Measurements from ENCODE around the gene SH2B2.
"Not testable (repeated sequence)": the region's sequence is repeated elsewhere in the genome, so short reads cannot be mapped to it uniquely, and the experiment has no call there.

SH2B2 gene

DNA sequence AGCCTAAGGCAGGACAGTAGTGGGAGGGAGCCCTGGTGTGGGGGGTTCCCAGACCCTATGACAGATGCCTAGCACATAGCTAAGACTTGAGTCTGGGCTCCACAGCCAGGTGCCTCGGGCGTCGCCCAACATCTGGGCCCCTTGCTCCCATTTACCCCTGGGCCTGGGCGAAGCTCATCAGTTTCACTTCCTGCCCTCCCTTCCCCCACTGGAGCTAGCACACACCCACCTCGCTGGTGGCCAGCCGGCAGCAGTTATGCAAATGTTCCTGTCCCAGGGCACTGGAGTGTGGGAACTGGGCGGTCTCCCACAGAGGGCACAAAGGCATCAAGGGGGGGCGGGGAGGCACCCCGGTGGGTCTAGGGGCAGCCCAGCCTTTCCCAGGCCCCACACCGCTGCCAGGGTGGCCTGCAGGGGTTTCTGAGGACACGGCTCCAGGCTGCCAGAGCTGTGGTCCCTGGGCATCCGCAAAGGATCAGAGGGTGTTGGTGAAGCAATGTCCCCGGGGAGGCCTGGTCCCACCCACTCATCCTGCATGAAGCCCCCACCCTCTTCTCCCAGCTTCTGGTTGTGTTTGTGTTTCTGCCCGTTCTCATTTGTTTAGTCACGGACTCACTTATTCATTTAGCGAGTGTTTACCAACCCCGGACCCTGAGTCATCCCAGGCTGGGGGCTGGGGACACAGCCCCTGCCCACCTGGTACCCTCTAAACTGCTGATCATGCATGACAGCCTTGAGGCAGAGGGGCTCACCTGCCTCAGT lies 20.4 kb downstream of the SH2B2 start:
- DNase-seq (ENCODE audit: low read depth): no peak

DNA sequence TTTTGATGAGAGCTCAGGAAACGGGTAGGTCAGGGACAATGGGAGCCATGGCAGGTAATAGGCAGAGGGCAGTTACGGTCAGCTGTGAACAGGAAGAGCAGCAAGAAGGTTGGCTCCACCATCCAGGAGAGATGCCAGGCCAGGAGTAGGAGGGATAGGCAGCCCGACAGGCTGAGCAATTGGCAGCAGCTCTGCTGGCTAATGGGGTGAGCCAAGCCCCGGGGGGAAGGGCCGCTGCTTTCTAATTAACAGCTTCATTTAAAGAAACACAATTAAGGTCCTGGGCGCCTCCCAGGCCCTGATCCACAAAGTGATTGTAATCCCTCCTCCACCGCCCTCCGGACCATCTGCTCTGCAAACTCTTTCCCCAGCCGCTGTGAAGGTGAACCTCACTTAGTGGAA lies 23.7 kb downstream of the SH2B2 start:
- DNase-seq (ENCODE audit: low read depth): no peak

DNA sequence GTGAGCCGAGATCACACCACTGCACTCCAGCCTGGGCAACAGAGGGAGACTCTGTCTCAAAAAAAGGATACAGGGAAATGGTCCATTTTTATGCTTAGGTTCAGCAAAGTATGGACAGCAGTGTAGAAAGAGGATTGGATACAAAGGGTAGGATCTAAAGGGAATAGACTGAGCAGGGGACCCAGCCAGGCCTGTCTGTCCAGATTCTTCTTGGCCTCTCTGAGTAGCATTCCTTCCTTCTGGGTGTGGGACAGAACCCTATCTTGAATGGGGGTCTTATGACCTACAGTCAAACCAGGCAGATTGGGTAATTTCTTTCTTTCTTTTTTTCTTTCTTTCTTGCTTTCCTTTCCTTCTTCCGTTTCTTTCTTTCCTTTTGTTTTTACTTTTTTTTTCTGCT lies 25.6 kb downstream of the SH2B2 start:
- no peak for DNase-seq (ENCODE audit: low read depth)

DNA sequence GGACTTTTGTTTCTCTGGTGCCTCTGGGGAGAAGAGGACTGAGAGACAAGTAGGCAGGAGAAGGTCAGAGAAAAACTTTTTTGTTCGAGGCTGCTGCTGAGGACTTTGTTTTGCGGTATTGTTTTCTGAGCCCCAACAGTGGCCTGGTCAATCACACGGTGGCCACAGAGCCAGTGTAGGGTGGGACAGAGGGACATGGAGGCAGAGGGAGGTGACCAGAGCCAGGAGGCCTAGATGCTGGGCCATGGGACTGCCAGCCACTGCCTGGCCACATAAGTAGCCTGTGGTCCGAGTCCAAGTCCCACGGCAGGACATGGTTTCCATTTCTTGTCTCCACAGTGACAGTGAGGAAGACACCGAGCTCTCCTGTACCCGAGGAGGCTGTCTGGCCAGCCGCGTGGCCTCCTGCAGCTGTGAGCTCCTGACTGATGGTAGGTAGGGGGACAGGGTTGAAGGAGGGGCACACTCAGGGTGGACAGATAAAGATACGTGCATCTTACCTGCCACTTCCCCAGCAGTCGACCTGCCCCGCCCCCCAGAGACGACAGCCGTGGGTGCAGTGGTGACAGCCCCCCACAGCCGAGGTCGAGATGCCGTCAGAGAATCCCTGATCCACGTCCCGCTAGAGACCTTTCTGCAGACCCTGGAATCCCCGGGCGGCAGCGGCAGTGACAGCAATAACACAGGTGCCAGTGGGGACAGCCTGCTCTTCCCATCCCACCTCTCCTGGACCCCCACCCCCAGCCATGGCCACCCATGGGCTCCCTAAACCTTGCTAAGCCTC lies 27.5 kb downstream of the SH2B2 start:
- DNase-seq (ENCODE audit: low read depth): no peak

DNA sequence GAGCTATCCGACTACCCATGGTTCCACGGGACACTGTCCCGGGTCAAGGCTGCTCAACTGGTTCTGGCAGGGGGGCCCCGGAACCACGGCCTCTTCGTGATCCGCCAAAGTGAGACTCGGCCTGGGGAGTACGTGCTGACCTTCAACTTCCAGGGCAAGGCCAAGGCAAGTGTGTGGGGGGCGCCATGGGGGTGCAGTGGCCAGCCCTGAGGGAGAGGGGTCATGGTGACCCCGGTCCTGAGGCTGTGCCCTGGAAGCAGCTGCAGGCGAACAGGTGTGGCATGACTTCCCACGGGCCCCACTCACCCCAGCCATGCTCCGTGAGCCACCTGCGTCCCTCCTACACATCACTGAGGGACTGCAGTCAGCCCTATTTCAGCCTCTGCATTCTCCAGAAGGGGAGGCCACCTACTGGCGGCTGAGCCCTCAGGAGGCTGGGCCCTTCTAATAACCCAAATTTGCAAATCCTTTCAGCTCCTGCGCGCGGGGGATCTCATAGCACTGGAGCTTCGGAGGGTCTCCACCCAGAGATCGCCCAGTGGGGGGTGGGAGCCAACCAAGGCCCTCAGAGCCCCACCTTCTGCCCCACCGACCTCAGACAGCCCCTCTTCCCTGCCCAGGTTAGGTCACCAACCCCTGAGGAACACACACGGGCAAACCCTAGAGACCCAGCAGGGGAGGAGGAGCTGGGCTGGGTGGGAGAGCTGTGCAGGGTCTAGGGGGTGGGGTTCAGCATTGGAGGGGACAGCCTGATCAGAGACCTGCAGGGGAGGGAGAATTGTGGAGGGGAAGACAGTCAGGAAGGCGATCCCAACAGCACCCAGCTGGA lies 30.8 kb downstream of the SH2B2 start:
- no peak for DNase-seq (ENCODE audit: low read depth)

DNA sequence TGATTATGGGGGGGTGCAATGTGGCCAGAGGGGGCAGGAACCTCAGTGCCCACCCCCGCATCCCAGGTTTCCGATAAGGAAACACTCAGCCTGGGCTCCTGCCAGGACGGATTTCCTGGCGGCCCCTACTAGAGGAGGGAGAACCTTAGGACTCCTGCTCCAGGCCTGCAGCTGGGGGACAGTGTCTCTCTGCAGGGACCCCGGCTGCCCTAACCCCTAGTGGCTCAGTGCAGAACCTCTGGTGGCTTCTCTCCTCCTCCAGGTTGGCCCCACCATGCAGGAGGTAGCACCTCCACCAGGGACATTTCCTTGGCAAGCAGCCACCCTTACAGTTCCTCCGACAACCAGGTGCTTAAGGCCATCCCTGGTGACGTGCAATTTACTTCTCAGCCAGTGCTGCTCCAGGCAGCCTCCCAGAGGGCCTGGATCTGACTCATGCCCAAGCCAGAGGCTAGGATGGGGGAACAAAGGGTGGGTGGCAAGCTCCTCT lies 31.9 kb downstream of the SH2B2 start:
- no peak for DNase-seq (ENCODE audit: low read depth)

DNA sequence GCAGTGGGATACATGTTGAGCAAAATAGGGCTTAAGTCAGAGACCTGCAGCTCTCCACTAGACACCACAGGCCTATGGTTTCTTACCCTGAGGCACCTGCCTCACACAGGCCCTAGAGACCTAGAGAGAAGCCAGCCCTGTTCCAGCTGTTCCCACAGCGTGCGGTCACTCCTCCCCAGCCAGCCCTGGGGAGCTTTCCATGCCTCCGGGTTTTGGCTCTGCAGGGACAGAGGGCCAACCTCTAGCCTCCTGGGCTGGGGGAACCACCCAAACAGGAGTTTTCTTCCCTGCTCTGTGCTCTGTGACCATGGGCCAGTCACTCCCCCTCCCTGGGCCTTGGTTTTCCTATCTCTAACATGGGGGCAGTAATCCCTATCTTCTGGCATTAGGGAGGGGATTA lies 33.0 kb downstream of the SH2B2 start:
- DNase-seq (ENCODE audit: low read depth): no peak

DNA sequence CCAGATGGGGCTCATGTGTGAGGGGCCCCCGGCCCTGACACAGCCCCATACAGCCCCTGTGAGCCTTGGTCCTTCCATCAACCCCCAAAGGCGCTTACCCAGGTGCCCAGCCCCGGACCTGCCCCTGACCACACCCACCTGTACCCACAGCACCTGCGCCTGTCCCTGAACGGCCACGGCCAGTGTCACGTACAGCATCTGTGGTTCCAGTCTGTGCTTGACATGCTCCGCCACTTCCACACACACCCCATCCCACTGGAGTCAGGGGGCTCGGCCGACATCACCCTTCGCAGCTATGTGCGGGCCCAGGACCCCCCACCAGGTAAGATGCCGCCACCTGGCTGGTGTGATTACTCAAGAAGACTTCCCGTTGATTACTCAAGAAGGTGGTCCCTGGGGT lies 33.5 kb downstream of the SH2B2 start:
- no peak for DNase-seq (ENCODE audit: low read depth)

DNA sequence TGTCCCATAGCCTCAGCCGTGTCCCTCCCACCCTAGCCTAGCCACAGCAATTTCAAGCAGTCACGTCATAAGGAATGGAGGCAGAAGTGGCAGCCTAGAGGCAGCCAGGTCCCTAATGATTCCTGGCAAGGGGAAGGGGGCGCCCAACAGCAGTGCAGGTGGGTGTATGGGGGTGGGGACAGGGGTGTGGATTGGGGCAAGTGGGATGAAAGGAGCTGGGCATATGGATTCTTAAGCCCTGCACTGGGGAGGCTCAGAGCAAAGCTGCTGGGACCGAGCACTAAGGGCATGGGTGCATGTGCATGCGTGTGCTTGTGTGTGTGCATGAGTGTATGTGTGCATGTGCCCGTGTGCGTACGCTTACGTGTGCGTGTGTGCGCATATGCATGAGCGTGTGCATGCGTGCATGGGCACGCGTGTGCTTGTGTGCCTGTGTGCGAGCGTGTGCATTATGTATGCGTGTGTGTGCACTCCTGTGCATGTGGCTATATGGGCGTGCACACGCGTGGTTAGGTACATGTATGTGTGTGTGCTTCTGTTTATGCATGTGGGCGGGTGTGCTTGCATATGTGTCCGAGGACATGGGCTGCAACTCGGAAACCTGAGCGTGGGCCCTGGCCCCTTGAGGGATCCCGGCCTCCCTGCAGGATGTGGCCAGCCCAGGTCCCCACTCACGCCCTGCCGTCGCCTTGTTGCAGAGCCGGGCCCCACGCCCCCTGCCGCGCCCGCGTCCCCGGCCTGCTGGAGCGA lies 34.1 kb downstream of the SH2B2 start:
- DNase-seq (ENCODE audit: low read depth): no peak

DNA sequence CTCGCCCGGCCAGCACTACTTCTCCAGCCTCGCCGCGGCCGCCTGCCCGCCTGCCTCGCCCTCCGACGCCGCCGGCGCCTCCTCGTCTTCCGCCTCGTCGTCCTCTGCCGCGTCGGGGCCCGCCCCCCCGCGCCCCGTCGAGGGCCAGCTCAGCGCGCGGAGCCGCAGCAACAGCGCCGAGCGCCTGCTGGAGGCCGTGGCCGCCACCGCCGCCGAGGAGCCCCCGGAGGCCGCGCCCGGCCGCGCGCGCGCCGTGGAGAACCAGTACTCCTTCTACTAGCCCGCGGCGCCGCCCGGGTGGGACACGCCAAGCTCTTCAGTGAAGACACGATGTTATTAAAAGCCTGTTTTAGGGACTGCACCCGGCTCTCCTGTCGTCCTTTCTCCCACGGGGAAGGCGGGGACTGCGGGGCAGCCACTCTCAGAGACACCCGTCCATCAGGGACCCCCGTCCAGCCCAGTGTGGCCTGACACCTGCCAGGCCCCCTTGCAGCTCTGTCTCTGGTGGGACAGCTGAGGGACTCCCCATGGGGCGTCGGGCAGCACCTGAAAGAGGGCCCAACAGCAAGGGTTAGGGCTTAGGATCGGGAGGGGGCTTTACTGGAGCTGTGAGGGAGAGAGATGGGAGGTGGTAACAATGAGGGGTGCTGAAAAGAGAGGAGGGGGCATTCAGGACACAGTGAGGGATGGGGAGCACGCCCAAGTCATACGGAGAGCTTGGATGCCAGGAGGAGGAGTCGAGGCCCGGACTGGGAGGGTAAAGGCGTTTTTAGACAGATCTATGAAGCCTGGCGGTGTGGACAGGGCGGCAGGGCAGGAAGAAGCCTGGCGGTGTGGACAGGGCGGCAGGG lies 34.9 kb downstream of the SH2B2 start:
- no peak for DNase-seq (ENCODE audit: low read depth)

DNA sequence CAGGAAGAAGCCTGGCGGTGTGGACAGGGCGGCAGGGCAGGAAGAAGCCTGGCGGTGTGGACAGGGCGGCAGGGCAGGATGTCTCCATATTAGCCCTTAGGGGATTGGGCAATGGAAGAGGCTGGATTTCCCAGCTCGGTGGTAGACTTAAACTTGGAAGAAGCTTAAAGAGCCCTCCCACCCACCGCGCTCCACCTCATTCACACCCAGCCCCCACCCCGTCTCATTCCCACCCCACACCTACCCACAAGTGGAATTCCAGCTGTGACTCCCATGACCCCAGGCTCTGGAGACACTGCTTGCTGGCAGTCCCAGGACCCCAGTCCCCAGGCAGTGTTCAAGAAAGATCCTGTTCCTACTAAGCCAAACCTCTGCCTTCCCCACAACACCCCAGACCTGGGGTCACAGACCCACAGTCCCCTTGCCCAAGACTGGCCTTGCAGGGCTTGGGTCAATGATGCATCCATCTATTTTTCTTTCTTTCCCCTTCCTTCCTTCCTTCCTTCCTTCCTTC lies 35.6 kb downstream of the SH2B2 start:
- DNase-seq (ENCODE audit: low read depth): no peak

DNA sequence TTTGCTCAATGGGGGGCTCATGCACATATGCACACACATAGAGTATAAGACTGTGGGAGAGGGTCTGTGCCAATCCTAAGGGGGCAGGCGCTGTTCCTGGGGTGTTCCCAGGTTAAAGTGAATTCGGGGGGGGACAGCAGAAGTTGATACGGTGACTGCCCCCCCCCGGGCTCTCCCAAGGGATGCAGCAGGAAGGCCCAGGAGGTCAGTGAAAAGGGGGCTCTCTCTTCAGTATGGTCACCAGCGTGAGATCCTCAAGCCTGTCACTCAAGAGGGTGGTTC lies 37.2 kb downstream of the SH2B2 start:
- DNase-seq (ENCODE audit: low read depth): no peak

DNA sequence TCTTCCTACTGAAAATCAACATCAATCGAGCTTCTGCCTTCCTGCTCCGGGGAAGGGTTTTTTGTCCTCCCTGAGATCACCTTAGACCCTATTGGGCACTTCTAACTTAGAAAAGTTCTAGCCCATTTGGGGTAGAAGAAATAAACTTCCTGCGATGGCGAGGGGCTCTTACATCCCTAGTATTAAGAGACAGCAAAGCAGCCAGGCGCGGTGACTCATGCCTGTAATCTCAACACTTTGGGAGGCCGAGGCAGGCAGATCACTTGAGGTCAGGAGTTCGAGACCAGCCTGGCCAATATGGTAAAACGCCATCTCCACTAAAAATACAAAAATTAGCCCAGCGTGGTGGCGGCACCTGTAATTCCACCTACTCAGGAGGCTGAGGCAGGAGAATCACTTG lies 38.4 kb downstream of the SH2B2 start:
- DNase-seq (ENCODE audit: low read depth): not testable (repeated sequence)

DNA sequence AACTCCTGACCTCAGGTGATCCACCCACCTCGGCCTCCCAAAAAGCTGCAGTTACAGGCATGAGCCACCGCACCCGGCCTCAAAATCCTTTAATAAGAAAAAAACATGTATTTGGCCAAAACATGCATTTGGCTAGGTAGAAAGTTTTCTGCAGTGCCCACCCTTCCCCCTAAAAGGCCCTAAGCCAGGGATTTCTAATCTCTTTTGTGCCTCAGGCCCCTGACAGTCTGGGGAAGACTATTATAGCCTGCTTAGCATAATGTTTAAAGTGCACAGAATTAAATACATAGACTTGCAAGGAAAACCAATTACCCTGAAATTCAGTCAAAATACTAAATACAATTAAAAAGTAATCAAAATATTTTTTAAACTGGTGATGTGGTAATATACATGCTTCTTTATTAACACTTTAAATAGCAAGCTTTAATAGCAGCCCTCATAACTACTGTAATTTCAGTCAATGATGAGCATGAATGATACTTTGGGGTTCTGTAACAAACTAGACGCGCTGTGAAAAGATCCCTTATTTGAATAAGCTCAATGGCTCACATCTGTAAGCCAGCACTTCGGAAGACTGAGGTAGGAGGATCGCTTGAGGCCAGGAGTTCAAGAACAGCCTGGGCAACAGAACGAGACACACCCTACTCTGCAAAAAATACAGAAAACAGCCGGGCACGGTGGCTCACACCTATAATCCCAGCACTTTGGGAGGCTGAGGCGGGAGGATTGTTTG lies 39.7 kb downstream of the SH2B2 start:
- DNase-seq (ENCODE audit: low read depth): no peak

DNA sequence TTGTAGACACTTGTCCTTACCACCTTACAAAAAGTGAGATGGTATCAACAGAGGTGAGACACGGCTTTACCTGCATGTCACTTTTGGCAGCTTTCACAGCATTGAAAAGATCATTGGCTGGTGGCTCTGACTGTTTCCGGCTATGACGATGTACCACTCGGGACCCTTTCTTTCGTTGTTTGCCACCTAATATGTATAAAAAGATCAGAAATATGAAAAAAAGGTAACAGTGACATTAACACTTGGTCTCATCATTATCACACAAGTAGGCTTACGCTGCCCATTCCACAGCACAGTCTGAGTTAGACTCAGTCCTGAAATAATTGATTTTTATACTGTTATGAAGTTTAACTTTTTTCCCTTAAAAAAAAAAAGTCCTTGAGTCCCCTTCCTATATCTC lies 40.5 kb downstream of the SH2B2 start:
- not testable (repeated sequence) for DNase-seq (ENCODE audit: low read depth)

DNA sequence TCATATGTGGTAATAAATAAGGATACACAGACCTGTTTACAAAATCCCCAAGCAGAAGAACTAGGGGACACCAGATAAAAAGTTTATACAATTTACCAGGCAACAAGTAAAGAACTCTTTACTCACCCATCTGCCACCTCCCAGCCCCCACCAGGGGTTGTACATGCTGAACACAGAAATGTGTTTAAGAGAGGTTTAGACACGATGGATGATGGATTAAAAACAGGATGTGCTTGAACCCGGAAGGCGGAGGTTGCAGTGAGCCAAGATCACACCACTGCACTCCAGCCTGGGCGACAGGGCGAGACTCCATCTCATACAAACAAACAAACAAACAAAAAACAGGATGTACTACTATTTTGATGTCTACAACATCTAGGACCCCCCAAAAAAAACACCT lies 42.2 kb downstream of the SH2B2 start:
- not testable (repeated sequence) for DNase-seq (ENCODE audit: low read depth)

DNA sequence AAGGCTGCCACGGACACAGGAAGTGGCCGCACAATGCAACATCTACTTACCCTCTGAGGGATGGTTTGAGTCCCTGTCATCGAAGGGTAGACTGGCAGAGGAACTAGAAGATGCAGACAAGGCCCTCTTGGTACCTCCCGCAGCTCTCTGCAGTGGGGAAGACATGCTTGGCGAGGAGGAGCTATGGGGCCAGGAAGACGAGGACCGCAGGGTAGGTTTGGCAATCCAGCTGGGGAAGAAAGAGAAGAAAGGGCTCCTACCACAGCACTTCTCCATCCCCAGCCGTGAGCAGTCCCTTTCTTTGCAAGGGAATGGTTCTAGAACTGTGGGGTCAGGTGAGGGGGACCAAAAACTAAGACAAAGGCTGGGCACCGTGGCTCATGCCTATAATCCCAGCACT lies 42.7 kb downstream of the SH2B2 start:
- DNase-seq (ENCODE audit: low read depth): not testable (repeated sequence)

DNA sequence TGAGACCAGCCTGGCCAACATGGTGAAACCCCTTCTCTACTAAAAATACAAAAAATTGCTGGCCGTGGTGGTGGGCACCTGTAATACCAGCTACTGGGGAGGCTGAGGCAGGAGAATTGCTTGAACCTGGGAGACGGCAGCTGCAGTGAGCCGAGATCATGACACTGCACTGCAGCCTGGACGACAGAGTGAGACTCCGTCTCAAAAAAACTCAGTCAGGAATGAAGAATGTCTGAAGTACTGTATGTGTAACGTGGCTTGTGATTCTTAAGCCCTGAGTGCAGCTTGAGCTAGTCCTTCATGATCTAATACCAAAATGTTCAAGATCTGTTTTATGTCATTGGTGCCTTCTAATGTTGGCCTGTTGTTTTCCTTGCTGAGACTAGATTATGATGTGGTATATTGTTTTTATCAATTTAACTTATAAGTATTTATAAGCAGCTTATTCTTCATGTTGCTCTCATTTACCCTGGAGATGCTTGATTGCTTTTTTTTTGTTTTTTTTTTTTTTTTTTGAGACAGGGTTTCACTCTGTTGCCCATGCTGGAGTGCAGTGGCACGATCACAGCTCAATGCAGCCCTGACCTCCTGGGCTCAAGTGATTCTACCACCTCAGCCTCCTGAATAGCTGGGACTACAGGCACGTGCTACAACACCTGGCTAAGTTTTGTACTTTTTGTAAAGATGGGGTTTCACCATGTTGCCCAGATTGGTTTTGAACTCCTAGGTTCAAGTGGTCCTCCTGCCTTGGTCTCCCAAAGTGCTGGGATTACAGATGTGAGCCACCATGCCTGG lies 44.2 kb downstream of the SH2B2 start:
- DNase-seq (ENCODE audit: low read depth): not testable (repeated sequence)

DNA sequence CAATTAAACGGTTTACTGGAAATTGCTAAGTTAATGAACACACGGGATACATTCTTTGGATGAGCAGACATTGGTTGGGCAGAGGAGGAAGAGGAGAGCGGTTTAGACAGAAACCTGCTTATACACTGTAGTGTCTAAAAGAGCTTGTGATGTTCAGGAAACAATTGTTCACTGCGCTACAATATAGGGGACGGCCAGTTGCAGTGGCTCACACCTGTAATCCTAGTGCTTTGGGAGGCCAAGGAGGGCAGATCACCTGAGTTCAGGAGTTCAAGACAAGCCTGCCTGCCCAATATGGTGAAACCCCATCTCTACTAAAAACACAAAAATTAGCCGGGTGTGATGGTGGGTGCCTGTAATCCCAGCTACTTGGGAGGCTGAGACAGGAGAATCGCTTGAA lies 48.9 kb downstream of the SH2B2 start:
- DNase-seq (ENCODE audit: low read depth): not testable (repeated sequence)

Measured in activated T-cell treated with anti-CD3 and anti-CD28 coated beads for 48 hours (primary cell).